Superior temporal gyrus (tissue), 1 donor: ENCODE data around the gene PARVB.
"Not testable (repeated sequence)": the region's sequence is repeated elsewhere in the genome, so short reads cannot be mapped to it uniquely, and the experiment has no call there.

ENCODE experiments used
- DNase-seq: peaks from one replicate; pipeline ENCODE4 v3.0.0-alpha.2; 2016; ENCODE audit errors: extremely low spot score

Gene PARVB

GRCh38 chr22:43996981-43997265 is 27.2 kb upstream of the PARVB start:
- DNase-seq: no peak

GRCh38 chr22:43998679-43999264 is 25.3 kb upstream of the PARVB start:
- DNase-seq: no peak

GRCh38 chr22:43999378-43999777 is 24.7 kb upstream of the PARVB start:
- DNase-seq: no peak

GRCh38 chr22:44000123-44000522 is 24.0 kb upstream of the PARVB start:
- DNase-seq: no peak

GRCh38 chr22:44001521-44001920 is 22.6 kb upstream of the PARVB start:
- peak; percentile 31 for DNase-seq

GRCh38 chr22:44002324-44002723 is 21.8 kb upstream of the PARVB start:
- no peak for DNase-seq

- no peak for DNase-seq
Measured at GRCh38 chr22:44002997-44003396, 21.1 kb upstream of the PARVB start.

- no peak for DNase-seq
Measured at GRCh38 chr22:44003405-44004103, 20.5 kb upstream of the PARVB start.

- DNase-seq: no peak
Measured at GRCh38 chr22:44004104-44004460, 20.0 kb upstream of the PARVB start.

- DNase-seq: no peak
Measured at GRCh38 chr22:44005524-44005923, 18.6 kb upstream of the PARVB start.

- no peak for DNase-seq
Measured at GRCh38 chr22:44012162-44012561, 11.9 kb upstream of the PARVB start.

- DNase-seq: no peak
Measured at GRCh38 chr22:44012591-44012990, 11.5 kb upstream of the PARVB start.

GRCh38 chr22:44014241-44014640 is 9.9 kb upstream of the PARVB start:
- DNase-seq: no peak

- DNase-seq: not testable (repeated sequence)
Measured at GRCh38 chr22:44016586-44016985, 7.5 kb upstream of the PARVB start.

GRCh38 chr22:44018594-44018993 is 5.5 kb upstream of the PARVB start:
- DNase-seq: no peak

- DNase-seq: no peak
Measured at GRCh38 chr22:44019416-44019815, 4.7 kb upstream of the PARVB start.

- DNase-seq: no peak
Measured at GRCh38 chr22:44019846-44020245, 4.3 kb upstream of the PARVB start.

- no peak for DNase-seq
Measured at GRCh38 chr22:44020981-44021380, 3.1 kb upstream of the PARVB start.

- no peak for DNase-seq
Measured at GRCh38 chr22:44023404-44024287, 456 bp upstream of the PARVB start.

- DNase-seq: no peak
Measured at GRCh38 chr22:44025171-44026065, 1.3 kb downstream of the PARVB start.

- DNase-seq: peak; percentile 15
Measured at GRCh38 chr22:44026066-44026629, 2.0 kb downstream of the PARVB start.
